SHP77 treated with DMSO at 0.1 percent for 48 hours (cell line): ENCODE results near the gene PARVA.

Experiments used
- DNase-seq: peaks from one replicate; lab custom pipeline; 2025; lab: John Stamatoyannopoulos, UW

The PARVA gene

DNA sequence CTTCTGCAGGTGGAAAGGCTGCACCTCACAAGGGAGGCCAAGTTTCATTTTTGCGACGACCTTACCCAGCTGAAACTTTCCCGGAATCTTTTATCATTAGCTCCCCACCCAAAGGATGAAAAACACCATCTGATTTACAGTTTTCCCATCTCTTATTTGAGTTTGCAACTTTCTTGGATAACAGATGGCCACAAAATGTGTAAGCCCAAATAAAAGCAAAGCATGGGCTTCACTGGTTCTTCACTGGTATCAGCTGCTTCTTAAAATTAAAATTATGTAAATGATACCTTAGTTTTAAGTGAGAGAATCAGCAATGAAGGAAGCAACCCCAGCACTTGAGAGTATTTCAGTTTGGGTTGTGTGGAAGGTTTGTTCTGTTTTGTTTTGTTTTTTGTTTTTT, 55.8 kb downstream of the PARVA start:
- no peak for DNase-seq

DNA sequence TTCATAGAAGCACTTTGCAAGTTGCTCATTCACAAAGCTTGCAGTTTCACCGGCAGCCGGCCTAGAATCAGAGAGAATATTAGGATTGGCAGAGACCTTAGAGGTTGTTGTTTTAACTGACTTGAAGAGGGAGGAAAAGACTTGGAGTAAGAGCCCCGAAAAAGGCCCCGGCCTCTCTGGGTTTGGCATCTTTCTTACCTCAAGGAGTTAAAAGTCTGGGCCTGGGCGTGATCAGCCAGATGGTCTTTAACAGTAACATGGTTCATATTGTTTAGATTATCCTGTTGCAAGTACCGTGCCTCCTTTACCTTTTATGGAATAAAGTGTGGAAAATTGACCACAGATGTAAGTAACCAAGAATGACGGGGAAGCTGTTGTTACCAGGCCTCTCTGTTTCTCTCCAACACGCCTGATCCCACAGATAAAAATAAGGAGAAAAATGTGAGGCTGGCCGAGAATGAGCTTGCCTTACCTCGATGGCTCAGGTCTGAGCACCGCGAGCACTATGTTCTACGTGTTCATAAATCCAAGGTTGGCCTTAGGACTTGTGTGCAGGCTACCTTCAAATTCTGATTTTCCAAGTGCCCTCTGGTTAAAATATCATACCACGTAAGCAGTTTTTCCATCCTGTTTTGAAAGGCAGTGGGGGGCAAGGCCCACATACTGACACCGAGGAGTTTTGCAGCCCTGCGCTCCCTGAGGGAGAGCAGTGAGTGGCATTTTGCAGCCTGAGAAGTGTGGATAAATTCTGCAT, 56.4 kb downstream of the PARVA start:
- DNase-seq, result no peak

DNA sequence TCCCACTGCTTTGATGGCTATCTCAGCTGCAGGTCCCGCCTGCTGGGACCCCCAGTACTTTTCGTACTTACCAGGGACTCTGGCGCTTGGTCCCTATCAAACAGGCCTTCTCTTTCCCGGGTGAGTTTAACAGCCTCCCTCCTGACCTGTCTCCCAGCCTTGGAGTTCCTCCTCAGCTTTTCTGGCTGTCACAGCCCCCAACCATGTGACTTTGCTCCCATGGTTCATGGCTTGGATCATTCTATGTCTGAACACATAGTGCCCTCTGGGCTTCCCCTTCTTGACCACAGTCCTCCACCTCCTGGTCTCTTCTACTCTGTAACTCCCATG, 56.9 kb downstream of the PARVA start:
- no peak for DNase-seq

DNA sequence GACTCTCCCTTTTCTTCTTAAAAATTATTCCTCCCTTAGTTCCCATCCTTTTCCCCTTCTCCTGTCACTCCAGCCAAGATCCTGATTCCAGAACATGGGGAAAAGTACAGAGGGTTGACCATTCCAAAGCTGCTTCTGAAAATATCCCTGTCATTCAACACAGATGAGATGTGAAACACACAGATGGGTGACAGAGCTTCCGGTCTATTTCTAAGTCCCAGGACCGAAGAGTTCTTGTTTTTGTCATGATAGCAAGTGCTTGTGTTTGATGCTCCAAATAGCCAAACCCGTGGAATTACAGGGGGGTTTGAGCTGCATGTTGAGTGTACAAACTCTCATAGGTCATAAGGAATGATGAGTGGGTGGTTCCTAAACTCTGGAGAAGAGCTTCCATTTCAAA, 57.9 kb downstream of the PARVA start:
- DNase-seq, result no peak

DNA sequence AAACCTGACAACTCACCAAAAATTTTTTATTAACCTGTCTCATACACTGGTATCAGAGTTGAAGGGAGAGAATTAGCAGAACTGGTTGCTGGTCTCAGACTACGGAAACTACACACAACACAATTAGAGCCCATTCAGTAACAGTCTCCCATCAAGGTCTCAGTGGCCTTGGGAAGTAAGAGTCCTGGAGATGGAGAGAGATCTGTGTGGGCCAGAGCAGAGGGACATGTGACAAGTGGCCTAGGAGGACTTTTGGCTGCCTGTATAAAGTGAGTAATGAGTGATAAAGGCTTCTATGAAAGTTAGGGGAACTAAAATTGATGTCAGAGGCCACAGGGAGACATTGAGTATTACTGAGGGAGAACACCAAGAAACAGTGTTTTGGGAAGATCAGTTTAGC, 58.9 kb downstream of the PARVA start:
- no peak for DNase-seq

DNA sequence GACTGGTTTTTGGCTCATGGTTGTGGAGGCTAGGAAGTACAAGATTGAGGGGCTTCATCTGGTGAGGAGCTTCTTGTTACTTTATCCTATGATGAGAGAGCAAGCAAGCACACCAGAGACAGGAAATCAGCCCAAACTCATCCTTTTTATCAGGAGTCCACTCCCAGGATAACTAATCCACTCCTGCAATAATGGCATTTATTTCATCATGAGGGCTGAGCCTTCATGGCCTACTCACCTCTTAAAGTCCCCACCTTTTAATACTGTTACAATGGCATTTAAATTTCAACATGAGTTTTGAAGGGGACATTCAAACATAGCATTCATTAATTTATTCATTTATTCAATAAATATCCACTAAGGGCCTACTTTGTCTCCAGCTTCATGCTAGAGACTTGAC, 60.9 kb downstream of the PARVA start:
- no peak for DNase-seq

DNA sequence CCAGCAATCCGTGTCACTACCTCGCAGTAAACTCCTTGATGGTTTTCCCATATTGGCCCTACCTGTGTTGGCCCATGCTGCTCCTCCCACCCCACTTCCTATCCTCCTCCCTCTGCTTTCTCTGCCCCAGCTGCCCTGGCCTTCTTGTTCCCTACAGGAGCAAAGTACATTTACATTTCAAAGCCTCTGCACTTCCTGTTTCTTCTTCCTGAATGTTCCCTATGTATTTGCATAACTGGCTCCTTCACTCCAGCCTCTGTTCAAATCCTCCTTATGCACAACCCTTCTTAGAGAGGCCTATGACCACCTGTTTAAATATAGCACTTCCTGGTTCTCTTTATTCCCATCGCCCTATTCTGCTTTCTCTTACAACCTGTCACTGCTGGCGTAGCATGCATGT, 62.2 kb downstream of the PARVA start:
- DNase-seq, result no peak

DNA sequence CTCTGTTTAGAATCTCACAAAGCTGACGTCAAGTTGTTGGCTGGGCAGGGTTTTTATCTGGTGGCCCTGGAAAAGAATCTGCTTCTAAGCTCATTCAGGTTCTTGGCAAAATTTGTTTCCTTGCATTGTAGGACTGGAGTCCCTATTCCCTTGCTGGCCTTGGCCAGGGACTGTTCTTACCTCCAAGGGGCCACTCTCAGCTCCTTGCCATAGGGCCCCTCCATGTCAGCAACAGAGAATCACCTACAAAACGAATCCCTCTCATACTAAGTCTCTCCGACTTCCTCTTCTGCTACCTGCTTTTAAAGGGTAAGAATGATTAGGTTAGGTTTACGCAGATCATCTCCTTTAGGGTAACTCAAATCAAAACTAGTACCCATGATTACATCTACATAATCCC, 63.2 kb downstream of the PARVA start:
- no peak for DNase-seq

DNA sequence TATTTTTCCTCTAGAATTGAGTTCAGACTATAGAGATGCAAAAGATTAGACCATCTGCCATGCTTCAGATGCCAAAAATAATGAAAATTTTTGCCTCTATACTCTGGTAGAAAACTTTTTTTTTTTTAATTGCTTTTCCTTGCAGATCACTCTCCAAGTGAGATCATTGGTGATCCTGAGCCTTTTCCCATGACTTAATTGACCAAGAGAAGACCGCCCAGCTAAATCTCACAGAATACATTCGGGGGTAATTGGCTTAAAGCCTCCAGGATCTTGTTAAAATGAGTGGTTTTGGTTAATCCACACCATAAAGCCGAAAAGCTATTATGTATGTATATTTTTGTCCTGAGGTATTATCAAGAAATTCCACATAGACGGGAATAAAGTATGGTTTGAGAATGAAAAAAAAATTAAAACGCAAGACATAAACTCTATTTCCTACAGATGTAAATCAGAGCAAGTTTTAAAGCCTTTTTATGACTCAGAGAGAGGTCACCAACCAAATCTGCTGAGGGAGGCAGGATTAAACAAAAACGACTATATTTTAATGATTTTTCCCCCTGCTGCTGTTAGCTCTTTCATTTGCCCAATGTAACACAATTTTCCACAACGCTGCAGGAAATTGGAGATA, 64.0 kb downstream of the PARVA start:
- no peak for DNase-seq

DNA sequence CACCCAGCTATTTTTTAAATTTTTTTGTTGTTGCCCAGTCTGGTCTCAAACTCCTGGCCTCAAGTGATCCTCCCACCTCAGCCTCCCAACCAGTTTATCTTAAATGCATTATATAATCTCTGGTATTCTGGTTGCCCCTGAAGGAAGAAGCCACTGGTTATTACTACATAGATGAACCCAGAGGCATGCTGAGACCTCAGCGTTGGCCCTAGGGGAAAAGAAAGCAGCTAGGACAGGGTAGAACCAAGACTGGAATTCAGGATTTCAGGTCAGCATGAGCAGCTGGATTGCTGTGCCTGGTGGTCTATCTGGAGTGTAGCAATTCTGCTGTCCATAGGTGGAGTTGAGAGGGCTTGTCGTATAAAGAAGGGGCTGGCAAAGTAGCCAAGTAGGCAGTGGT, 67.2 kb downstream of the PARVA start:
- DNase-seq, result no peak

DNA sequence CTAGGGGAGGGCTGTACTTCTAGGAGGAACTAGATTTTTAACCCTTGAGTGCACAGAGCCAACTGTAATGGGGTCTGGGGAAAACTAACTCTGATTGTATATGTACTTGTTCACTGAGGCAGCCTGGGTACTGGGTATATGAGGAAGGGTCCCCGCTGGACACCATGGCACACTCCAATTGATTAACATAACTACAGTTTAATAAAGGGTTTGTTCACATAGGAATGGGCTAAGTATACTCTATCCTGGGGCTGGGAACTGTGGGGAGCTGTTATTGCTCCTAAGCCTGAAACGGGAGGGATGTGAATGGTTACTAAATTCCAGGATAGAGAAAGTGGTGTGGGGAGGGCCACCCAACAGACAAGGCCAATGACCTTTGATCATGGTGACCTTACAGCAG, 67.6 kb downstream of the PARVA start:
- DNase-seq, result no peak

DNA sequence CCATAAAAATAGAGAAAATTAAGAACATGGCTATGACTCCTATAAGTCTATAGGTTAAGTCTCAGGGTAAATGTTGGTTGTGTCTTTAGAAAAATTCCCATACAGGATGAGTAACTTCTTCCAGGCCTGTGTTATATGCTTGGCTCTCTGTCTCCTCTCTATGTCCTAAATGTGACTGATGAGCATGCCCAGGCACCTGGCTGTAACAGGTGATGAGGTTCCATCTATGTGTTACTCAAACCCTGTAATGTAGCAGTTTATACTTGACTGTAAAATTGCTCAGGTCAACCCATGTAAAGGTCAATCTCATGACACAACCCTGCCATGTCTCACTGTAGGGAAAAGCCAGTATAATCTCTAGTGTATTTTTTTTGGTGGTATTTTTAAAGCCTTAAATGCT, 69.5 kb downstream of the PARVA start:
- DNase-seq, result no peak

DNA sequence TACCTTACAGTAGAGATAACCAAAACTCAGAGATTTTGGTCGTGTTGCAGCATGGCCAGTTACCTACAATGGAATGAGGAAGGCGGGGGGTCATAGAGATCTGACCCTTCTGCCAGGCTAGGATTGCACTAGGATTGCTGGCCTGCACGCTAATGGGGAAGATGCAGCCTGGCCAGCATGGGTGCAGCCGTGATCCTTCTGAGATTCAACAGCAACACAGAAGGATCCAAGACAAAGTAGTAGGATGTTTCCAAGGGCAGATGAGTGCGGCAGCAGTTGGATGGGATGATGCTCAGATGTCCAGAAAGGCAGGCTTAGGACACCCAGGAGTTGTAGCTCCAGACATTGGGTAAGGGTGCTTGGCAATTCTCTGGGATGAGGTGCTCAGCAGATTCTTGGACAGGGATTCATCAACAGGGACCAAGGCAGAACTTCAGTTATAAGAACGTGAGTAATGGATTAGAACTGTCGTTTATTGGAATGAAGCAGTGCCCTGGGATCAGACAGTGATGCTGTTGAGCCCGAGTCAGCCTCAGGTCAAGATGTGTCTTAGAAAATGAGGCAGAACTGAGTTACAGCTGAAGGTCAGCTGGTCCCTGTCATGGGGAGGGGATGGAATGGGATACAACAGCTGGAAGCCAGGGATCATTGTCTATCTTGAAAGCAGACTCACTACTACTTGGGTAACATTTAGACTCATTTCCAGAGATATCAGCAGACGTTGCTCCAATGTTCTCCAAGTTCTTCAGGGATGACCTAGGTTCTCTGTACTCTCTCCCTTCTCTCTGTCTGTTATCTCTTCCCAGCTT, 71.0 kb downstream of the PARVA start:
- no peak for DNase-seq

DNA sequence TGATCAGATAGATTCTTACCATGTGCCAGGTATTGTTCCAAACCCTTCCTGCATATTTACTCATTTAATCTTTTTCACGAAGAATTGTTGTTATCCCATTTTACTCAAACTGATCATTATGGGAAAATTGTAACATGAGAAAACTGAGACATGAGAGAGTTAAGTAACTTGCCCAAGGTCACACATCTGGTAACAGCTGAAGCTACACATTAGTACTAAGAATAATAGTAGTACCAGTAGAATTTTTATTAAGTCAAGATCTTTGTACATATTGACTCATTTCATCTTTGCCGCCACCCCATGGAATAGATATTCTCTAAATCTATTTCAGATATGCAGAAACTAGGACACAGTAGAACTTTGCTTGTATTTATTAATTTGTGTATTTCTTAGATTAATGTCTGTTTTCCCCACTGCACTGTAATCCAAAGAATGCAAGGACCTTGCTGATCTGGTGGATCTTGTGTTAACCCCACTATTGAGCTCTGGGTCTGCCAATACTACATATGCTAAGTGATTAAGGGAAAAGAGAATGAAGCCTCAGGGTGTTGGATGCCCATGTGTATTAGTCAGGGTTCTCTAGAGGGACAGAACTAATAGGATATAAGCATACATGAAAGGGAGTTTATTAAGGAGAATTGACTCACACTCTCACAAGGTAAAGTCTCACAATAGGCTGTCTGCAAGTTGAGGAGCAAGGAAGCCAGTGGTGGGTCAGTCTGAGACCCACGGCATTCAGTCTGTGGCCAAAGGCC, 72.8 kb downstream of the PARVA start:
- DNase-seq, result no peak

DNA sequence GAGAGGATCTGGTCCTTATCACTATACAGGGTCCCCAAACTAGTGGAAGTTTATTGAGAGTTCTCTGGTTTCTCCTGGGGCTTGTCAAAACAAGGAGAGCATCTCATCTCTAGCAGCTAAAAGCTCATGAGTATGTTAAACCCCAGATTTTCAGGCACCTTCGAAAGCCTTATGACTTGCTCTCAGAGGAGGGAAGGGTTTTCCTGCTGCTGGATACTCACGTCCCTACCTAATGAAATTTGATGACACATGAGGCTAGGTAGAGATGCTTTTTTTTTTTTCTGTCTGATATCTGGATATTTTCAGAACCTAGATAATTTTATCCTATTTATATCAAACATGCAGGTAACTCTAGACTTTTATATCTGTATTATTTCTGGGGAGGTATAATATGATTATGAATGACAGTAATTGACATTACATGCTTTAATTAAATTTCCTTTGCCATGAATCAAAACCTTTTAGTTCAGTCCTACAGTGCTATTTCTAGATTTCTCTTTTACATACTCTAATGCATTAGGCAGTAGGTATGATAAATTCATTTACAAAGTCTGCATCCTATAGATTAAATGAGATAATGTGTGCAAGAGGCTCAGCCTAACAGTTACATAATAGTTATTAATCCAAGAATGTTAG, 73.9 kb downstream of the PARVA start:
- DNase-seq, result no peak

DNA sequence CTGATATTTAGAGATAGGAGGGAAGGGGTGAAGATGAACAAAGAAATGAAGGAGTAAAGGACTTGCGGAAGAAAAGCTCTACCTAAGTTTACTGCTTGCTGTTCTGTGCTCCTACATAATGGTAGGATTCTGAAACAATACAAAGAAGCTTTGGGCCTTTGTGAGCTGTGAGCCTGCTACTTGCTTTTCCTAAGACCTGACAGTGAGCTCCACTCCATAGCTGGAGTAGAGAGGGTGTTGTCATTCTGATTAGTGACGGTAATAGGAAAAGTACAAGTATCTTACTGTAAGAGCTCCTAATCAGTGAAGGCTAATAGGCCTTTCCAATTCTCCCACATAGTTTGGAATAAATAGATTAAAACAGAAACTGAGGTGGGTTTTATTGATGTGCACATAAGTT, 75.9 kb downstream of the PARVA start:
- no peak for DNase-seq

DNA sequence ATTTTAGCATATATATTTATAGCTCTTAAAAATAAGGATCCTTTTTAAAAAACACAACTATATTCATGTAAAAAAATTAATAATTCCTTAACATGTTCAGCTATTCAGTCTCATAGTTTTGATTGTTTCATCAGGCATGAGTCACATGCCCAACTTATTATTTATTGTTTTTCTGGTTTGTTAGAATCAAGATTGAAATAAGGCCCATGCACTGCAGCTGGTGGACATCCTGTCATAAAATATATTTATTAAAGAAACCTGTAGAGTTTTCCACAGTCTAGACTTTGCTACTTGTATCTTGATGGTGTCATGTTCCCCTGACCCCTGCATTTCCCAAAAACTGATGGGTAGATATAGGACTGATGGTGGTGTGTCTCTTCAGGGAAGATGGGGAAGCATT, 77.4 kb downstream of the PARVA start:
- DNase-seq, result no peak

DNA sequence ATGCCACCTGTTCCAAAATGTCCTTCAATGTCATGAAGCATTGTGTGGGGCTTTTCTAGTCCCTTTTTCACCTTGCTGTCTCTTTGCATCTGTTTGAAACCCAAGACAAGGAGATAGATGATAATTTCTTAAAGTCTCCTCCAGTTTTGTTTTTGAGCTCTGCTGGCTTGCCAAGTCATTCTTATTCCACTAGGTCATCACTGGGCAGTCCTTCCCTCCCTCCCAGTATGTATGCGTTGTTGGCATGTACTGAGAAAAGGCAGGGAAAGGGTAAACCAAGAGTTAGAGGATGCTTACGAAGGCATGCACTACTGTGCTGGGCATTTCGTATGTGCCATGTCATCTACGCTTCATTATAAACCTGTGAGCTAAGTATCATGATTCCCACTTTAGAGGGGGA, 78.6 kb downstream of the PARVA start:
- DNase-seq, result no peak

DNA sequence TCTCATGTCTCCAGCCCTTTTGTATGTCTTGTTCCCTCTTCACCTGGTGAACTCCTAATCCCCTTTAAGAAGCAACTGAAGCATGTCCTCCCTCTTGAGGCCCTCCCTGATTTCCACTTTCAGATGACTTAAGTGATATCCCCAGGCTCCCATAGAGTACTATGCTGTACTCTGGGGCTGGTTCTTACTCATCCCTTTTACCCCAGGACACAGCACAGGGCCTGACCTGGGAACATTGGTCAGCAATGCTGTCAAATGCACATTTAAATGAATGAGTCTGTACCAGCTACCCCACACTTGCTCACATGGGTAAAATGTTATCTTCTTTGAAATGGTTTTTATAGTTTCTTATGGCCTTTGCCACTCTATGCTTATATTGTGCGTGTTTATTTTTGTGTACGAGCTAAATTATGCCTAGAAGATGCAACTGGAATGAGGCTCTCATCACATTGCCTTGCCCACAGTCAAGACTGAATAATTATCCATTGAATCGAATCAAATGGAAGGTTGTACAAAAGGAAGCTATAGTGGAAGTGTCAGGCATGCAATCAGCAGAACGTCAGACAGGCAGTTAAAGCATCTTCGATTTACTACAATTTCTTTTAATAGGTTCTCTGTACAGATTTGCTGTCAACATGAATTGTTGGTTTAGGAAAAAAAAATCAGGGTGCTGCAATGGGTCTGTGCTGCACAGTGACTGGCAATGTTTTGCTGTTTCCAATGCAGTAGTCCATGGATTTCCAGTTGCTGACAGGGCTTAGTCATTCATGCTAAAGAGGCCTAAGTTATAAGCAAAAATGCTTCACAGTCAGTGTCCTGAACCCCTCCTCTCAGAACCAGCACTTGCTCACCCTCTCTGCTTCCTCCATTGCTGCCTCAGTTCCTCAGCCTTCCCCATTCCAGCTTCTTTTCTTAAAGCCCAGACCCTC, 79.5 kb downstream of the PARVA start:
- DNase-seq, result no peak

DNA sequence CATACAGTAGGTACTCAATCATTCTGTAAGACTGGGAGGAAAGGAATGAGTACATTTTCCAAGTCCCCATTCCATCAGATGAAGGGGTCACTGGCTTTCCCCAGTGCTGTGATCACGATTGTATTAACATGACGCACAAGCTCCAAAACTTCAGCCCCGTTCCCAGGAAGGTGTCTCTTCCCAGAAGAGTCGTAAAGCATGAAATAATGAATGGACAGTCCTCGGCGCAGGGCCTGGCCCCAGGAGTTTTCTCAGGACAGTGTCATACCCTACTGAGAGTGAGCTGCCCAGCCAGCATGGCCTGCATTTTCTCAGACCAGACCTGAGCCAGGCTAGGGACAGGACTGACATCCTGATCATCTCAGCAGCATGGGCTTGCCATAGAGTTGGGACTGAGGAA, 80.7 kb downstream of the PARVA start:
- no peak for DNase-seq

DNA sequence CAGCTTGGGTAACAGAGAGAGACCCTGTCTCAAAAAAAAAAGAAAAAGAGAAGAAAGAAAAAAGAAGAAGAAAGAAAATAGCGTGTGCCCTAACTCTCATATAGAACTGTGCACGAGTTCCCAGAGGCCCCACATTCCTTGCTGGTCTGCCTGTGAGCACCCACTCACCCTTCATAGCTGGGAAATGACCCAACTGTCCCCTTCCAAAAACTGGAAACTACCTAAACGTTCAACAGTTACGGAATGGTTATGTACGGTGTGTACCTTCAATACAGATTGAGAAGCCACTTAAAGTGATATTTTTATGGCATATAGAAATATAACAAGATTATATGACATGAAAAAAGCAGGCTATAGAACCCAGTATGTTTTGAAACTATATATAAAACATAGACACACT, 82.0 kb downstream of the PARVA start:
- DNase-seq, result no peak
